ENCODE data around the gene C2CD2L.

GRCh38 chr11:119152604-119153003, 45.5 kb downstream of the C2CD2L start:
- TF ChIP-seq CTCF (conservative IDR thresholded peaks at IDR 0.05; ENCODE audit: low read depth, low read length) (no peak), EZH2phosphoT487 (IDR thresholded peaks at IDR 0.05; ENCODE audit: borderline replicate concordance, low read length) (no peak)

Data from PC-3 (cell line).